ENCODE data around the gene LDLRAD4. TPM values are rescaled to one million over a fixed set of nuclear protein-coding genes. Genes with fewer than 3 reads are reported as not detected.
"Not testable (repeated sequence)": the region's sequence is repeated elsewhere in the genome, so short reads cannot be mapped to it uniquely, and the experiment has no call there.

The LDLRAD4 gene
- total RNA-seq, 2 donors from 2014 or later: 18.4 to 59.2 TPM

DNA sequence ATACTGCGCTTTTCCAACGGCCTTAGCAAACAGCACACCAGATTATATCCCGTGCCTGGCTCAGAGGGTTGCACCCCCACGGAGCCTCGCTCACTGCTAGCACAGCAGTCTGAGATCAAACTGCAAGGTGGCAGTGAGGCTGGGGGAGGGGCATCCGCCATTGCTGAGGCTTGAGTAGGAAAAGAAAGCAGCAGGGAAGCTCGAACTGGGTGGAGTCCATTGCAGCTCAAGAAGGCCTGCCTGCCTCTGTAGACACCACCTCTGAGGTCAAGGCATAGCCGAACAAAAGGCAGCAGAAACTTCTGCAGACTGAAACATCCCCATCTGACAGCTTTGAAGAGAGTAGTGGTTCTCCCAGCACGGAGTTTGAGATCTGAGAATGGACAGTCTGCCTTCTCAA is 471.5 kb downstream of the LDLRAD4 start:
- peaks cover 0 to 15% of the 10 kb centered on the region in 2 donors for H3K9me3 Mint-ChIP-seq
- H3K27ac Mint-ChIP-seq; DNase-seq (ENCODE audit: low spot score in 2 of 2); ATAC-seq: not testable (repeated sequence)
- peaks cover 13 to 49% of the 10 kb centered on the region in 2 donors for H3K36me3 Mint-ChIP-seq

DNA sequence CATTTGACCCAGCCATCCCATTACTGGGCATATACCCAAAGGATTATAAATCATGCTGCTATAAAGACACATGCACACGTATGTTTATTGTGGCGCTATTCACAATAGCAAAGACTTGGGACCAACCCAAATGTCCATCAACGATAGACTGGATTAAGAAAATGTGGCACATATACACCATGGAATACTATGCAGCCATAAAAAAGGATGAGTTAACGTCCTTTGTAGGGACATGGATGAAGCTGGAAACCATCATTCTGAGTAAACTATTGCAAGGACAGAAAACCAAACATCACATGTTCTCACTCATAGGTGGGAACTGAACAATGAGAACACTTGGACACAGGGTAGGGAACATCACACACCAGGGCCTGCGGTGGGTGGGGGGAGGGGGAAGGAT is 476.8 kb downstream of the LDLRAD4 start:
- H3K27ac Mint-ChIP-seq; ATAC-seq; DNase-seq (ENCODE audit: low spot score in 2 of 2): not testable (repeated sequence)
- Mint-ChIP-seq H3K9me3 (peaks cover 17 to 24% of the 10 kb centered on the region in 2 donors), H3K36me3 (peaks cover 14 to 83% of the 10 kb centered on the region in 2 donors)

DNA sequence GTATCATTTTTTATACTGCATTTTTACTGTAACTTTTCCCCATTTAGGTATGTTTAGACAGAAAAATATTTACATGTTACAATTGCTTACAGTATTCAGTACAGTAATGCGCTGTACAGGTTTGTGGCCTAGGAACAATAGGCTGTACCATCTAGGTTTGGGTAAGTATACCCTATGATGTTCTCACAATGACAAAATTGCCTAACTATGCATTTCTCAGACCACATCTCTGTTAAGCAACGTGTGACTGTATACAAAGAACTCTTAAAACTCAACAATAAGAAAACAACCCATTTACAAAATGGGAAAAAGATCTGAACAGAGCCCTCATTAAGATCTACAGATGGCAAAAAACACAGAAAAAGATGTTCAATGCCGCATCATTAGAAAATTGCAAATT is 478.4 kb downstream of the LDLRAD4 start:
- peaks cover 21 to 91% of the 10 kb centered on the region in 2 donors for H3K36me3 Mint-ChIP-seq
- H3K27ac Mint-ChIP-seq: no peak overlapping the region
- peaks cover 24 to 28% of the 10 kb centered on the region in 2 donors for H3K9me3 Mint-ChIP-seq
- DNase-seq (ENCODE audit: low spot score in 2 of 2) (no peak), ATAC-seq (no peak)

DNA sequence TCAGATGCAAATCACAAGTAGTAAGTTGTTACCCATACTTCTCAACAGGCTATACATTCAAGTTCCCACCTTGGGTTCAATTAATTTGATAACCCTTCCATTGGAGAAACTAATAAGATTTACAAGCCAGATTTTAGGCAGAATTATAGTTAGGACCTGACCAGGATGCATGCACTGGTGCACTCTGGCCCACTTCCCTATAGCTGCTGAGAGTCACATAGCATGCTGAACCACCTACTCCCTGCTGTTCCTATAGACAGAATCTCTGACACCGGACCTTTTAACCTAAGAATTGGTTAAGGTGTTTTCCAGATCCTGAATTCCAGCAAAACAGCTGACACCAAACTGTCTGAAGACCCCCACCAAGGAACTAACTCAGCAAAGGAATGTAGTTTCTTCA is 481.6 kb downstream of the LDLRAD4 start:
- Mint-ChIP-seq H3K36me3 (peaks cover 28 to 86% of the 10 kb centered on the region in 2 donors), H3K9me3 (peaks cover 17 to 47% of the 10 kb centered on the region in 2 donors), H3K27ac (no peak overlapping the region)
- ATAC-seq: no peak
- DNase-seq (ENCODE audit: low spot score in 2 of 2): no peak

Other genes starting within 250 kb of the LDLRAD4 start
- 10 to 100 TPM; 41.7 to 51.5 TPM for gene CEP192, start 227.4 kb upstream of the LDLRAD4 start, total RNA-seq